ENCODE data around the gene ZDHHC8.
A peak's percentile ranks its signal among the peaks of the same experiment; 100 is the strongest.

ZDHHC8 gene

DNA sequence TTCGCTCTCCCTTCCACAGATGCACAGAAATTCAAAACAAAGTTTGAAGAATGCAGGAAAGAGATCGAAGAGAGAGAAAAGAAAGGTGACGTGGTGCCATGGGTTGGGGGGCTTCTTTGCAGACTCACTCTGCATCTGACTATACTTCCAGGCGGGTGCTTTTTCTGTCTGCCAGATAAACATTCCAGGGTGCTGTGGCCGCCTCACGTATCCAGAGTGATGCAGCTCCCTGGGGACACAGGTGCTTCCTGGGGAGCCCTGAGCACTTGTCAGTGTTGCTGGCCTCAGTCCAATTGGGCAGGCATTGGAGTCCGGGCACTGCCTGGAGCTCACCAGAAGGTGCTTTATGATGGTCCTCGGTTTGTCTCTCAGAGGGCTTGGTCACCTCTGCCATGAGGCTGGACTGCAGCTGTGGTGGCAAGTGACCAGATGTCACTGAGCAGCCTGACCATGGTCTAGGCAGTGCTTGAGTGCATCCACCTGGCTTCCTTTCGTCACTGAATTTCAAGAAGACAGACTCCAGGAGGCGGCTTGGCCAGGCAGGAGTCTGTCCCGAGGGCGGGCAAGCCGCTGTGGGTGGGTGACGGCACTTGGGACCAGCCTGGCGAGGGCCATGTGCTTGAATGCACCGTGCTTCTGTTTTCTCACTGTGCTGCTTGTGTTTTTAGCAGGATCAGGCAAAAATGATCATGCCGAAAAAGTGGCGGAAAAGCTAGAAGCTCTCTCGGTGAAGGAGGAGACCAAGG is 5.1 kb upstream of the ZDHHC8 start:
- no peak for DNase-seq (ENCODE audit: low read depth, low spot score)
- no peak overlapping the region for H3K4me3 ChIP-seq (ENCODE audit: low read length)

DNA sequence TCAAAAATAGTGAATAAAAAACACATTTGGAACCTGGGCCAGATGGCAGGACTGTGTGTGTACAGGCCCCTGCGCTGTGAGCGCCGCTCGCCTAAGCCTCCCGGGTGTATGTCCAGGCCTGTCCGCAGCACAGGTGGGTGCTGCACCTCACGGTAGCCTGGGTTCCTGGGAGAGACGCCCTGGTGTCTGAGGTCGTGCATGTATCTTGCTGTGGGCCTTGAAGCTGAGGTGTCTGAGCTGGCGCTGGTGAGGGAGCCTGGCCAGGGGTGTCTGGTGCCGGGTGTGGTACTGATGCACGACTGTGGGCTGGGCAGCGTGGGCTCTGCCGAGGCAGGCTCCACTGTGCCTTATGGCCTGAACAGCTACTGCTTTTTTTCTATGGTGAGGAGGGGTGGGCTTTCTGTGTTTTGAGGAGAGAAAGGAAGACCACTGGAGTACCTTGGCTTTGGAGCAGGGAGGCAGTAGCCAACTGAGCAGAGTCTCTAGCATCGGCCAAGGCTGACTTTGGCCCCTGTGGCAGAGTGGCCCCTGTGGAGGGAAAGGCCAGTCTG is 4.2 kb upstream of the ZDHHC8 start:
- no peak for DNase-seq (ENCODE audit: low read depth, low spot score)
- H3K4me3 ChIP-seq (ENCODE audit: low read length), result no peak overlapping the region

- H3K4me3 ChIP-seq (ENCODE audit: low read length), result no peak overlapping the region
- DNase-seq (ENCODE audit: low read depth, low spot score), result no peak
Measured at GRCh38 chr22:20127869-20128618, 3.6 kb upstream of the ZDHHC8 start.

DNA sequence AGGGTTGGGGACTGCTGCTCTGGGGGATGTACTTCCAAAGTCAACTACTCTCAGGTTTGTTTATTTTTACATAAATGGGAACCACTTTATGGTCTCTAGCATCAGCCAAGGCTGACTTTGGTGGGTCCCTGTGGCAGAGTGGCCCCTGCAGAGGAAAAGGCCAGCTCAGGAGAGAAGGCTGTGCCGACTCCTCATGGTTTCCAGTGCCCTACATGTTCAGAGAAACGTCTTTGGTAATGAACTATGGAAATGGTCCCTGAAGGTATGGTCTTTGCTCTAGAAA is 3.0 kb upstream of the ZDHHC8 start:
- DNase-seq (ENCODE audit: low read depth, low spot score), result no peak
- no peak overlapping the region for H3K4me3 ChIP-seq (ENCODE audit: low read length)

- no peak overlapping the region for H3K4me3 ChIP-seq (ENCODE audit: low read length)
- peak; percentile 41 for DNase-seq (ENCODE audit: low read depth, low spot score)
Measured at GRCh38 chr22:20128902-20129746, 2.5 kb upstream of the ZDHHC8 start.

GRCh38 chr22:20129747-20130014 is 1.9 kb upstream of the ZDHHC8 start:
- no peak overlapping the region for H3K4me3 ChIP-seq (ENCODE audit: low read length)
- no peak for DNase-seq (ENCODE audit: low read depth, low spot score)

- peak; percentile 48 for DNase-seq (ENCODE audit: low read depth, low spot score)
- no peak overlapping the region for H3K4me3 ChIP-seq (ENCODE audit: low read length)
Measured at GRCh38 chr22:20130319-20130718, 1.3 kb upstream of the ZDHHC8 start.

- peak overlapping the region; percentile 68 for H3K4me3 ChIP-seq (ENCODE audit: low read length)
- peak; percentile 62 for DNase-seq (ENCODE audit: low read depth, low spot score)
Measured at GRCh38 chr22:20130731-20131596, 640 bp upstream of the ZDHHC8 start.

DNA sequence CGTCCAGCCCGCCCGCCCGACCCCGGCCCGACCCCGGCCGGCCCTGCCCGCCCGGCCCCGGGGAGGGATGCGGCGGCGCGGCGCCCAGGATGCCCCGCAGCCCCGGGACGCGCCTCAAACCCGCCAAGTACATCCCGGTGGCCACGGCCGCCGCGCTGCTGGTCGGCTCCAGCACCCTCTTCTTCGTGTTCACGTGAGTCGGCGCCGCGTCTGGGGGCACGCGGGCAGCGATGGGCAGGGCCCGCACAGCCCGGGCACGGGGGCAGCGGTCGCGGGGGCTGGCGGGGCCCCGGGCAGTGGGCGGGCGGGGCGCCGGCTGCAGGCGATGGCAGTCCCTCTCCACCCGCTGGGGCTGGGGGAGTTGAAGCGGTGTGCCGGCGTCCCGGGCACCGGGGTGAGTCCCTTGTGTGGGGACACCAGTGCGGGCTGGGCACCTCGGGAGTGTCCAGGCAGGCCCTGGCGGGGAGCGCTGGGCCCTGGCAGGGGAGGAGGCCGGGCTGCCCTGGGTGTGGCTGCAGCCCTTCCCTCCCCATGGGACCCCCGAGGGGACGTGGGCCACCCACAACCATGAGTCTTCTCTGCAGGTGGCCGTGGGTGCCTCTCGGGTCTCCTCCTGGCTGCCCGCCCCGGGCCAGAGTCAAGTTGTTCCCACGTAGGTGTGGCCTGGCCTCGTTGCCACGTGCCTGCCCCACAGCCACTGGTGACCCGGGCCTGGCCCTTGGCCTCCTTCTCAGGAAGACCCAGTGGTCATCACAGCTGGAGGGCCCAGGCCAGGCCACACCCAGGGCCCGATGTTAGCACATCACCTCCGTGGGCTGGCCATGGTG is 468 bp downstream of the ZDHHC8 start:
- peak overlapping the region; percentile 76 for H3K4me3 ChIP-seq (ENCODE audit: low read length)
- no peak for DNase-seq (ENCODE audit: low read depth, low spot score)

DNA sequence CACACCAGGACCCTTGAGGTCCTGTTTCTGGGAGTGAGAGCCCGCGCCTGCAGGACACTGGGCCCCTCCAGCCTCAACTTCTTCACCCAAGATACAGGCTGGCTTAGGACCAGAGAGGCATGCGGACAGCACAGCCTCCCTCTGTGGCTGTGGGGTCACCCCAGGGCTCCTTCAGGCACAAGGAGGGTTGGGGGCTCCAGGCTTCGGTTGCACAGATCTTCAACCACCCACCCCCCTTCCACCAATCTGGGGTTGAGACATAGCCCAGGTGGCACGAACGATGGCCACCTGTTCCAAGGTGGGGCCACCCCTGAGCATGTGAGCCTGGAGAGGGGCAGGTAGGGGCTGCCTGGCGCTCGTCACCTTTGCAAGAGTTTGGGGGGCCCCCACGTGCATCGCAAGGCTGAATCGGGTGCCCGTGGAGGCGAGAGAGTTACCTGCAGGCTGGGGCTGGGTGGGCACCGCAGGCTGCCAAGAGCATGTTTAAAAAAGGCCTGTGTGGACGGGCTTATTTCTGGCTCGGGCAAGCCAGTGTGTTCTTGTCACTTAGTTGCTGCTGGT is 1.2 kb downstream of the ZDHHC8 start:
- peak overlapping the region; percentile 76 for H3K4me3 ChIP-seq (ENCODE audit: low read length)
- DNase-seq (ENCODE audit: low read depth, low spot score), result no peak

- no peak overlapping the region for H3K4me3 ChIP-seq (ENCODE audit: low read length)
- DNase-seq (ENCODE audit: low read depth, low spot score), result no peak
Measured at GRCh38 chr22:20133930-20134549, 2.4 kb downstream of the ZDHHC8 start.

- DNase-seq (ENCODE audit: low read depth, low spot score), result no peak
- H3K4me3 ChIP-seq (ENCODE audit: low read length), result no peak overlapping the region
Measured at GRCh38 chr22:20135265-20135664, 3.7 kb downstream of the ZDHHC8 start.

GRCh38 chr22:20135806-20136602 is 4.4 kb downstream of the ZDHHC8 start:
- no peak overlapping the region for H3K4me3 ChIP-seq (ENCODE audit: low read length)
- no peak for DNase-seq (ENCODE audit: low read depth, low spot score)

- DNase-seq (ENCODE audit: low read depth, low spot score), result no peak
- no peak overlapping the region for H3K4me3 ChIP-seq (ENCODE audit: low read length)
Measured at GRCh38 chr22:20136603-20136873, 4.9 kb downstream of the ZDHHC8 start.

DNA sequence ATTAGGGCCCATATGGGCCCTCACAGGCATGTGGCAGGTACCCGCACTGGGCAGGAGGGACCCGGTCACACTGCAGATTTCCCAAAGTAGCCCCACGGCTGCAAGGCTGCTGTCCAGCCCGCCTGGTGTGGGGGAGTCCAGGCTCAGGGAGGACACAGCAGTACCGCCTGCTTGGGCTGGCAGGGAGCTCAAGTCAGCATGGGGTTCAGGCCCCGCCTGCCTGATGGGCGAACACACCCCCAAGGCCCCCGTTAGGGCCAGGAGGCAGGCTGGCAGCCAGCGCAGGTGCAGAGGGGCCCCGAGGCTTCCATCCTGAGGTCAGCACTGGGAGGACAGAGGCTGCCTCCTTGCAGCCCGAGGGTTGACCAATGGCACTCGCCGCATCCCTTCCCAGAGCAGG is 5.5 kb downstream of the ZDHHC8 start:
- DNase-seq (ENCODE audit: low read depth, low spot score), result no peak
- no peak overlapping the region for H3K4me3 ChIP-seq (ENCODE audit: low read length)

DNA sequence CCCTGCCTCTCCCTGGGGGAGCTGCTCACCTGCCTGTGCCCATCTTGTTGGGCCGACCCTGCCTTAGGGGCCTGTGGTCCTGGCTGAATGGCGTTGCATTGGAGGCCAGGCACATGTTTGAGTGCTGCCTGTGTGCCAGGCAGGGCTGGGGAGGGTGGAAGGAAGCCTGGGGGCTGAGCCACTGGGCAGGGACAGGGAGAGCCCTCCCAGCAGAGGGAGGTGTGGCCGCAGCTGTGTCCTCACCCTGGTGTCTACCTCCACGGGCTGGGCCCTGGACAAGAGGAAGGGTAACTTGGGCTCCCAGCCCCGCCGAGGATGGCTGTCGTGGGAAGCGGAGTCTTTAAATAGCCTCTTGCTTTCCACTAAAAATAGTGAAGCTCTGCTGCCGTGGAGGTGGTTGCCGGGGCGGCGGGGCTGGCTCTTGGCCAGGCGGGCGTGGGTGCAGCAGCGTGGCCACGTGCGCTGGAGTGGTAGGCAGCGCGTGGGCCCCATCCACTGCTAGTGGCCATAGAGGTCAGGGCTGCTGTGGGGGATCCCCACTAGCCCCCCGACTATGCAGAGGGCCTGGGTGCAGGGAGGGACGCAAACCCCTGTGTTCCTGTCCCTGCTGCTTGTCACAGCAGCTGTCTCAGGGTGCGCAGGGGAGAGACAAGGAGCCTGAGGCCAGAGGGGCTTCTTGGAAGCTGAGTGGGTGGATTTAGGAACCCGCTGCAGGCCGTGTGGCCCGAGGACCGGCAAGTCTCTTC is 6.2 kb downstream of the ZDHHC8 start:
- no peak overlapping the region for H3K4me3 ChIP-seq (ENCODE audit: low read length)
- DNase-seq (ENCODE audit: low read depth, low spot score), result no peak

GRCh38 chr22:20138417-20138738 is 6.8 kb downstream of the ZDHHC8 start:
- no peak overlapping the region for H3K4me3 ChIP-seq (ENCODE audit: low read length)
- no peak for DNase-seq (ENCODE audit: low read depth, low spot score)

Data from Jurkat, Clone E6-1 (cell line).